Transverse colon (tissue), 4 donors: ENCODE results near the gene CLOCK.

ENCODE experiments used
- EP300 ChIP-seq: sonication (generic); formaldehyde crosslinking; IDR thresholded peaks from one replicate; pipeline ENCODE4 v1.6.1; 2017; ENCODE audit warnings: antibody characterized with exemption, low read depth
- POLR2A ChIP-seq: fragments of 450-650 bp; IDR thresholded peaks from one replicate; pipeline ENCODE4 v1.6.1; 2016; ENCODE audit warnings: antibody characterized with exemption, mild to moderate bottlenecking, moderate library complexity
- POLR2AphosphoS5 ChIP-seq, 3 donors: sonication (generic); formaldehyde crosslinking; IDR thresholded peaks; one replicate each; pipeline ENCODE4 v1.6.1; 2016; ENCODE audit warnings: antibody characterized with exemption in 3 of 3
- TF ChIP-seq, protein P1 (sequence below), 5 experiments: fragments of 200-600 bp in 3 of 5; fragments of 450-650 bp in 2 of 5; sonication (generic) in 3 of 5; IDR thresholded peaks; 1 replicate in 2 of 5; 2 replicates in 3 of 5; pipeline ENCODE4 v1.5.1; 2016 to 2017; ENCODE audit warnings: antibody characterized with exemption in 5 of 5, inconsistent platforms in 3 of 5, mild to moderate bottlenecking in 2 of 5, moderate library complexity in 1 of 5

DNA sequence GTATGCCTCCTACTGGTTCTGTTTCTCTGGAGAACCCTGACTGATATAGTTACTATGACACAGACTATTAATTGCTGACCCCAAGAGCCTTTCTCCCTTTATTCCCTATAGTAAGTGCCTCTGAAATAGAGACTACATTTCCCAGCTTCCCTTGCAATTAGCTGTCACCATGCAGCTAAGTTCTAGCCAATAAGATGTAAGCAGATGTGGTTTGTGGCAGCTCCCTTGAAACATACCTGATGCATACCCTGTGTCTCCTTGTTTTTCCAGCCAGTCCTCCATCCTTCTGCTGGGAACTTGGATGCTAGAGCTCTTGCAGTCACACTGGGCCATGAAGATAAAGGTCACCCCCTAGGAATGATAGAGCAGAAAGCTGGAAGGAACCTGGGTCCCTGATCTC is 160.6 kb downstream of the CLOCK start:
- TF ChIP-seq EP300 = no peak
- TF ChIP-seq, protein P1, sequence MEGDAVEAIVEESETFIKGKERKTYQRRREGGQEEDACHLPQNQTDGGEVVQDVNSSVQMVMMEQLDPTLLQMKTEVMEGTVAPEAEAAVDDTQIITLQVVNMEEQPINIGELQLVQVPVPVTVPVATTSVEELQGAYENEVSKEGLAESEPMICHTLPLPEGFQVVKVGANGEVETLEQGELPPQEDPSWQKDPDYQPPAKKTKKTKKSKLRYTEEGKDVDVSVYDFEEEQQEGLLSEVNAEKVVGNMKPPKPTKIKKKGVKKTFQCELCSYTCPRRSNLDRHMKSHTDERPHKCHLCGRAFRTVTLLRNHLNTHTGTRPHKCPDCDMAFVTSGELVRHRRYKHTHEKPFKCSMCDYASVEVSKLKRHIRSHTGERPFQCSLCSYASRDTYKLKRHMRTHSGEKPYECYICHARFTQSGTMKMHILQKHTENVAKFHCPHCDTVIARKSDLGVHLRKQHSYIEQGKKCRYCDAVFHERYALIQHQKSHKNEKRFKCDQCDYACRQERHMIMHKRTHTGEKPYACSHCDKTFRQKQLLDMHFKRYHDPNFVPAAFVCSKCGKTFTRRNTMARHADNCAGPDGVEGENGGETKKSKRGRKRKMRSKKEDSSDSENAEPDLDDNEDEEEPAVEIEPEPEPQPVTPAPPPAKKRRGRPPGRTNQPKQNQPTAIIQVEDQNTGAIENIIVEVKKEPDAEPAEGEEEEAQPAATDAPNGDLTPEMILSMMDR (IDR thresholded peaks at IDR 0.05) = no peak
- TF ChIP-seq POLR2A = no peak
- no peak for TF ChIP-seq POLR2AphosphoS5 (IDR thresholded peaks at IDR 0.05)
